ENCODE data around the gene C3orf20. TPM values are rescaled to one million over a fixed set of nuclear protein-coding genes. Genes with fewer than 3 reads are reported as not detected.

C3orf20 gene
- total RNA-seq, 4 donors from 2014 or later: 0.11 TPM; not detected in 3

GRCh38 chr3:14785207-14786155 is 110.5 kb downstream of the C3orf20 start:
- peaks cover 0 to 29% (median 0%) of the 10 kb centered on the region in 4 donors for H3K27me3 ChIP-seq
- no peak overlapping the region for H3K27ac ChIP-seq (replicated peaks in 1 of 4)
- no peaks in the 10 kb centered on the region for H3K4me1 ChIP-seq
- no peak for TF ChIP-seq EP300 (IDR thresholded peaks at IDR 0.05)
- TF ChIP-seq POLR2AphosphoS5 (IDR thresholded peaks at IDR 0.05): no peak
- no peak for TF ChIP-seq CTCF (IDR thresholded peaks at IDR 0.05)
- intact Hi-C loops (cut with DNase I): no loop called here
- H3K9me3 ChIP-seq: no peaks in the 10 kb centered on the region
- H3K4me3 ChIP-seq: no peak overlapping the region
- H3K36me3 ChIP-seq: no peaks in the 10 kb centered on the region
- 93% methylated on average over 20 of the region's 20 CpGs for WGBS
- DNase-seq (ENCODE audit: extremely low spot score): no peak

DNA sequence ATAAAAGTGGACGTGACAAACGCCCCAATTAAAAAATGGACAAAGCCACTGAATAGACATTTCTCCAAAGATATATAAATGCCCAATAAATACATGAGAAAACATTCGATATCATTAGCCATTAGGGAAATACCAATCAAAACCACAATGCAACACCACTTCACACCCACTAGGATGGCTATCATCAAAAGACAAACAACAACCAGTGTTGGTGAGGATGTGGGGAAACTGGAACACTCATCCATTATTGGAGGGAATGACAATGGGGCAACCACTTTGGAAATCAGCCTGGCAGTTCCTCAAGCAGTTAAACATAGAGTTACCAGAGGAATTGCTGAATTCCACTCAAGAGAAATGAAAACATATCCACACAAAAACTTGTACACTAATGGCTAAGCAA is 111.4 kb downstream of the C3orf20 start:
- Histone ChIP-seq H3K27ac (replicated peaks in 1 of 4) (no peak overlapping the region), H3K4me1 (peaks cover 0 to 4% (median 4%) of the 10 kb centered on the region in 4 donors), H3K4me3 (no peak overlapping the region), H3K27me3 (peaks cover 0 to 32% (median 0%) of the 10 kb centered on the region in 4 donors), H3K9me3 (no peaks in the 10 kb centered on the region), H3K36me3 (no peaks in the 10 kb centered on the region)
- no peak for TF ChIP-seq POLR2AphosphoS5 (IDR thresholded peaks at IDR 0.05)
- no peak for TF ChIP-seq POLR2A (IDR thresholded peaks at IDR 0.05; ENCODE audit: low read depth)
- TF ChIP-seq EP300 (IDR thresholded peaks at IDR 0.05): no peak
- no peak for TF ChIP-seq CTCF (IDR thresholded peaks at IDR 0.05)
- intact Hi-C loops (cut with DNase I): no loop called here
- DNase-seq (ENCODE audit: extremely low spot score): no peak
- WGBS: 98% methylated on average over 3 of the region's 3 CpGs

- no peak for DNase-seq (ENCODE audit: extremely low spot score)
- intact Hi-C loops (cut with DNase I): no loop called here
- WGBS: 81% methylated on average over 7 of the region's 7 CpGs
Observed at GRCh38 chr3:14787630-14788029, 112.7 kb downstream of the C3orf20 start.

DNA sequence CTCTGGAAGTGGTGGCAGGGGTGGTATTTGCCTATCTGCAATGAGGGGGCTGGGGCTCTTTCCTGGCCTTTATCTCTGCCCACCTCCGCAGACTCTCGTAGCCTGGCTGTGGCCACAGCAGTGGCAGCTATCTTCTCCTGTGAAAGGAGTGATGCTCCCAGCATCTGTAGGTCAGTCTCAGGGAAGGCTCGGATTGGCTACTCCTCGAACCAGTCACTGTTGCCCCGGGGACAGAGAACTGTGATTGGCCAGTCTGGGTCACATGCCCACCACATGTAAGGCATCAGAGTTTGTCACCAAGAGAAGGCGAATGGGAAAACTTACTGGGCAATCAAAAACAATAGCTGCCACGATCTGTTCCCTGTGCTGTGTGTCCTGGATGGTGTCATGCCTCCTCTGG is 113.7 kb downstream of the C3orf20 start:
- H3K27me3 ChIP-seq: peaks cover 0 to 37% (median 0%) of the 10 kb centered on the region in 4 donors
- WGBS: 94% methylated on average over 5 of the region's 7 CpGs
- intact Hi-C loops (cut with DNase I): no loop called here
- H3K27ac ChIP-seq (replicated peaks in 1 of 4): no peak overlapping the region
- H3K4me3 ChIP-seq: no peak overlapping the region
- DNase-seq (ENCODE audit: extremely low spot score): no peak
- H3K36me3 ChIP-seq: no peaks in the 10 kb centered on the region
- H3K4me1 ChIP-seq: peaks cover 12 to 24% (median 19%) of the 10 kb centered on the region in 4 donors
- H3K9me3 ChIP-seq: no peaks in the 10 kb centered on the region
- TF ChIP-seq CTCF (IDR thresholded peaks at IDR 0.05) (no peak), POLR2A (IDR thresholded peaks at IDR 0.05; ENCODE audit: low read depth) (no peak), POLR2AphosphoS5 (IDR thresholded peaks at IDR 0.05) (no peak), EP300 (IDR thresholded peaks at IDR 0.05) (no peak)

More at GRCh38 chr3:14787630-14788029, 112.7 kb downstream of the C3orf20 start:
- Histone ChIP-seq H3K4me3 (no peak overlapping the region), H3K27me3 (peaks cover 0 to 37% (median 0%) of the 10 kb centered on the region in 4 donors), H3K9me3 (no peaks in the 10 kb centered on the region), H3K27ac (replicated peaks in 1 of 4) (no peak overlapping the region), H3K4me1 (peaks cover 2 to 14% (median 9%) of the 10 kb centered on the region in 4 donors), H3K36me3 (no peaks in the 10 kb centered on the region)
- no peak for TF ChIP-seq CTCF (IDR thresholded peaks at IDR 0.05)
- TF ChIP-seq POLR2AphosphoS5 (IDR thresholded peaks at IDR 0.05): no peak
- no peak for TF ChIP-seq POLR2A (IDR thresholded peaks at IDR 0.05; ENCODE audit: low read depth)
- no peak for TF ChIP-seq EP300 (IDR thresholded peaks at IDR 0.05)
